Stimulated activated CD8-positive, alpha-beta memory T cell treated with anti-CD3 and anti-CD28 coated beads, Interleukin-7, amount 100 ng/mL, for 1 hour (primary cell): ENCODE measurements around the gene OLFM3.

Source experiments
- DNase-seq, 2 donors: peaks; one replicate each; pipeline ENCODE4 v3.0.0-alpha.2; 2020; ENCODE audit warnings: low read depth in 2 of 2

OLFM3 gene

DNA sequence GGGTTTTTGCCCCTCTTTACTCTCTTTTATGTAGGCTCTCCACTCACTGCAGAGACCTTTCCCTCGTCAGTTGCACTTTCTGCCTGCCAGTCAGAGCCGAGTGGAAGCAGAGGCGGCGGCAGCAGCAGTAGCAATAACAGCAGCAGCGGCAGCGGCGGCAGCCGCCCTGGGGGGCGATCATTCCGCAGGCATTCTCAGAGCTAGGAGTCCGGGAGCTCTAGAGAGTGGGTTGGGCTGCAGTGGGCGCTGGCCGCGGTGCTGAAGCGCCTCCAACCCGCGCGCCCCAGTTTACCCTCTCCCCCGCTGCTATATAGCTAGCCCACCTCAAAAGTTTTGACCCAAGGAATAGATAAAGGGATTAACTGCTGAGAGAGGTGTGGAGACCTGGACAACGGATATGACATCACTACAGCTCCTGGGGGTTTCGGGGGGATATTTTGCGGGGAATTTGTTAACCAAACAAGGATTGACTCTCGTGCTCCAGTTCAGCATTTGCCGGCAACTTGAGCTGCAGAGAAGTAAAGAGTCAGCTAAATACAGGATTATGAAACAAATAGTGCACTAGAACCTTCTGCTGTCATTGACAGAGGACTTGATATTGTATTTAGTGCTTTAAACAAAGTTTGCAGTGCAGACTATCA lies at the start of gene OLFM3:
TSS of gene OLFM3 (minus strand) at position 102 of the 641 bp plus-strand sequence.
- DNase-seq: no peak

DNA sequence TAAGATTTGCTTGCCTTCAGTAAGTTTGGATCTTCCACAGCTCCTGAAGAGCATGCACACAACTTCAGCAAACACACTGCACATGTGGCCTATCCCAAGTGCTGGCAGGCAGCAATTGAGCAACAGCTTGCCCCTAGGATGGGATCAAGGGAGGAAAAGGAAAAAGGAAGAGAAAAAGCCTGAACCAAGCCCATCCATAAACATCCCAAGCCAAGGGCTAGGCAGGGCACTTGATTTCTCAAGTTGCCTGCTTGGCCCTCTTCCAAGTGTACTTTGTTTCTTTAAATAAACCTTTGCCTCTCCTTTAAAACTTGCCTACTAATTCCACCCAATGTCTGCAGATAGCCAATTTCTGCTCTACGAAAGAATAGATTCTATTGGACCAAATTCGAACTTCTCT lies 49.0 kb upstream of the OLFM3 start:
- DNase-seq: no peak

DNA sequence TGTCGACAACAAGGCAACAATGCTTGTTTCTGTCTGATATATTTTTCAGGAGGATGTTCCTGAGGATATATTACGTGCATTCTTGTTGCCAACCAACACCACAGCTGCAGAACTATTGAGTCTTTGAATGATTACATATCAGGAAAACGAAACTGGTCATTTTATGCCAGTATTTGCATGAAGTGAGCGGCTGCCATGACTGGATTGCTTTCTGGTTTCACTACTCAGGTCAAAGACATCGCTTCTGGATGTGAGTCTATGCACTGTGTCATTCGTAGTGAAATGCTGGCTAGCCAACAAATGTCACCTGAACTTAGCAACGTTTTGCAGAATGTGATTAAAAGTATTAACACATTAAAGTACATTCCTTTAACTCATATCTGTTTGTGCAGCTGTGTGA lies 35.8 kb upstream of the OLFM3 start:
- no peak for DNase-seq

DNA sequence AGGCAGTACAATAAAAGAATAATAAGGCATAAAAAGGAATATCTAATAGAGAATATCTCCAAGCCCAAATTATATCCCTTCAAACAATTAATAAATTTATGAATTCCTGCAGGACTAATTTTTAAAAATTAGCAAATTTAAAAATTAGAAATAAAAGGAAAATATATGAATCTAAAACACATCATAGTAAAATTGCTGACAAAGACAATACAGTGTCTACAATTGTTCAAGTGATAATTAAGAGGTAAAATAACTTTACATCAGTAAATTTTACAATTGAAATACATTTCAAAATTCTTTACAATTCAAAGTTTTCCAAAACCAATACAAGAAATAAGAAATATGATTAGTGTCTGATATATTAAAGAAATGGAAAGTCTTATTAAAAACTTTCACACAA lies 22.8 kb upstream of the OLFM3 start:
- no peak for DNase-seq

DNA sequence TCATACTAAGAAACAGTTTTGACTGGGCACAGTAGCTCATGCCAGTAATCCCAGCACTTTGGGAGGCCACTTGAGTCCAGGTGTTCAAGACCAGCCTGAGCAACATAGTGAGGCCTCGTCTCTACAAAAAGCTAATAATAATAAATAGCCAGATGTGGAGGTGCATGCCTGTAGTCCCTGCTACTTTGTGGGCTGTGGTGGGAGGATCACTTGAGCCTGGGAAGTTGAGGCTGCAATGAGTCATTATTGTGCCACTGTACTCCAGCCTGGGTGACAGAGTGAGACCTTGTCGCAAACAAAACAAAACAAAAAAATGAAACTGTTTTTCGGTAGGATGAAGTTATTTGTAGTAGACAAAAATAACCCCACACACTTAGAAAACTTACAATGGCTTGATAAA lies 19.0 kb upstream of the OLFM3 start:
- DNase-seq: no peak

DNA sequence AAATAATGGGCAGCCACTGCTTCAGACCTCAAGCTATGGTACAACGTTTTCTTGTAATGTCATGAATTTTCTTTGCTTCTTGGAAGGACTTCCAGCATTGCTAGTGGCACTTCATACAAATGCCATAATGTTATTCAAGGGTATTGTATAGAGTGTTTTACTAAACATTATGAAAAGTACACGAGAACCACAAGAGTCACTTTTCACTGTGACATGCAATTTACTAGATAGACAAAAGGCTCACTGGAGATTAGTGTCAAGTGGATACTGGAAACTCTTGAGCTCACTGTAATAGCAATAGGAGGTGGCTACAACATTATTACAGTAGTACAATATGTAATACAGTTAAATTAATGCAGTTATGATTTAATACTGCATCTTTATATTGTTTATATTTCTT lies 5.3 kb upstream of the OLFM3 start:
- no peak for DNase-seq

DNA sequence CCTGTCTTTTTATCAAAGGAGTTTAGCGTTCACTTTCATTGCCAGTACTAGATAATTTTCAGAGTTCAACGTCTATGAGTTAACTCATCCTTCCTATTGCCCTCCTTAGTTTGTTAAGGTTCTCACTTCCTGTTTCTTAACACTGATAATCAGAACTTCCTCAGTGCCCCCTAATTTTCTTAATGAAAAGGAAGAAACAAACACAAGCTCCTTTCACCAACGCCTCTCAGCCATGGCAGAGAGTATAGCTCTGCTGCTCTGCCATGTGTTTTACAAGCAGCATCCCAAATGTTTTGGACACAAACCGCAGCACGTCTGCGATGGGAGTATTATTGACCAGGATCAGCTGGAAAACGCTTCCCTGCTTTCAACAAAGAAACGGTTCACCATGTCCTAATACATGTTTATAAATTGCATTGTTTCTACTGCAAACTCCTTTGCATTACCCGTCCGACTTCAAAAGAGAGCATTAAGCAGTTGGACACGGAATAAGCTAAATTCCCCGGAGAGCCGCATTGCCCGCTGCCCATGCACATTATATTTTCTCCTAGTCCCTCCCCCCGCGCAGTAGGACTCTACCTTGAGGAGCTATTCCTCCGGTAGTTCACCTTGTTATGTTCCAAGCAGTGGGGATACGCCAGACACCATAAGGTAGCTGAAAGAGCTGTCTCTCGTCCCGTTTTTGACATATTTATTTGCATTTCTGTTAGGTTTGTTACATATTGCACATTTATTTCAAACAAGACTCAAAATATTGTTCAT lies 561 bp downstream of the OLFM3 start:
- DNase-seq: no peak

DNA sequence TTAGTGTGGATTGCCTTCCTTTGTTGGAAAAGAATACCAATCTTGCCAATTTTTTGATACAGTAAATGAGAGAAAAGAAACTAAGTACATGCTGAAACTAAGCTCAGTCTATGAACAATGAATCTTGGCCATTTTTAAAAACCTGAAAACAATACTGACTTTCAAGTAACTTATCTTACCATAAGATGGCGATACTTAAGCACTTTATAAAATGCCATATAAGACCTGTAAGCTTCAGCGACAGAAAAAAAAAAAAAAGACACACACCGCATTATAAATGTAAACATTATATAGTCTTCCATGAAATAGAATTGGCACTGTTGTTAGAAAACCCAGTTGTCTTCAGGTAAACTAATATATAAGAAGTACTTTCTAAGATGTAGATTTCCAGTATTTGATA lies 3.0 kb downstream of the OLFM3 start:
- no peak for DNase-seq

DNA sequence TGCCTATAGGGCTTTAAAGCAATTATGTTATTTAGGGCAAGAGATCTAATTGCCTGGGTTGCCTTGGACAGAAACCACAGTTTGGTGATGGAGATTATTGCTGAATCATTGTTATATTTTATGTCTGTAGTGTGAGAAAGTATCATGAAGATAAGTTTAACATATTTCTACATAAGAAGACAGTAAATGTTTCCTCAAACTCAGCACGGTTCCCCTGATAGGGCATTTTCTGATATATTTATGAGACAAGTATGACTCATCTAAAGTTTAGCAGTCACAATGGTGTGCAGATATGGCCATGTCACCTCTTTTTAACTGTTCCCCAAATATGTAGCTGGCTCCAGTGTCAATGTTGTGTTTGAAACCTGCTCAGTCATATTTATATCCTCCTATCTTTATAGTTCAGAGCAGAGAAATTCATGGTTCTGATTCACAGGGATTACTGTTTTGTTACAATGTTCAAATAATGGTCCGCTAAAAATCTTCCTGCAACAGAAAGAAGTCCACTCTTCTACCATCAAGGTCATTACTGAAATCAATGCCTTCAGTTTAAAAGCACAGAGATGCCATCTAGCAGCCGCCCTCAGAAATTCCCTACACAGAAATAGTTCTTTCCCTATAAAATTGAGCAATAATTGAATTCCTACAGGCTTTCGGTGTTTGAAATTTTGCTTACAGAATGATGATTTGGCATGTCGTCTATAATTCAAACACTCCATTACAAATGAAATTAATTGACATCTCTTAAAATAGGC lies 3.7 kb downstream of the OLFM3 start:
- DNase-seq: no peak

DNA sequence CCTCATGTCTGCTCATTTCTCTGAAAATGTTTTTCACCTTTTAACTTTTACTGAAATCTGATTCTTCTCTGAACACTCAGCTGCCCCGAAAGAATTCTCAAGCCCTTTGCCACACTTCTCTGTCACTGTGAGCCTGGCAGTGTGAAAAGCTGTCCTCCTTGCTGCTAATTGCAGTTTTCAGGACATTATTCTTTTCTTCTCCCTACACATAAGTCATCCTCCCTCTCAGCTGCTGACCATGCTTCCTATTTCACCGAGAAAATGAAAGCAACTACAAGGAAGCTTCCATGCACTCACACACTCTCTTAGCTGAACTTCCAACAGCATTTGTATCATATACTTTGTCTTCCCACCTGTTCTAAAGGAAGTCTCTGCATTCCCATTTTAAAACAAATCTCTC lies 15.8 kb downstream of the OLFM3 start:
- DNase-seq: no peak

DNA sequence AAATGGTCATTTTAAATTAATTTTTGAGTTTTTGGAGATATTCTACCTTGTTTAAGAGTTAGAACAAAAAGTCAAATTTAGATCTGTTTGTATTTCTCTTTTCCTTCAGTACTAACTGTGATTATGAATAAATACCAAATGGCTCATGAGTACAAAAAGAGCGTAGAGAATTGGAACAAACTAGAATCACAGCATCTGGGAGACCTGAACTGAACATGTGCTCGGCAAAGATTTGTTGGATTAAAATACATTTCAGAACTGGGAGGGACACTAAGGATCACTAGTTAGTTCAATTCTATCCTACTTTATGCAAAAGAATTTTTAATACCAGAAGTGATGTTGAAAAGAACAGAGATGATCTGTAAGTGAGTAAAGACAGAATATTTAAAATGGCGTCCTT lies 19.5 kb downstream of the OLFM3 start:
- DNase-seq: no peak

DNA sequence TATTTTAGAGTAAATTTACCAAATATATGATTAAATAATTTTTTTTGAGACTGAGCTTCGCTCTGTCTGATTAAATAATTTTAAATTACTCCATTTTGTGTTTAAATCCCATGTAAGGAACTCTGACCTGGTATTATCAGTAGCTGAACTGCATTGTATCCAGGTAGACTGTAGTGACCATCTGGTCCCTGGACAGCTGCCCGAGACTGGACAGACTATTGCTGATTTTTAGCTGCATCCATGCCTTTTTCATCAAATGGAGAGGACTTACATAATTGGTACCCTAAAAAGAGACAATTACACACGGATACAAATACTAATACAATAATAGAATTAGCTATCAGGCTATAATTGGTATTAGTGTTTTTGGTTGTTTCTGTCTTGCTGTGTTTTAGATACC lies 20.6 kb downstream of the OLFM3 start:
- no peak for DNase-seq

DNA sequence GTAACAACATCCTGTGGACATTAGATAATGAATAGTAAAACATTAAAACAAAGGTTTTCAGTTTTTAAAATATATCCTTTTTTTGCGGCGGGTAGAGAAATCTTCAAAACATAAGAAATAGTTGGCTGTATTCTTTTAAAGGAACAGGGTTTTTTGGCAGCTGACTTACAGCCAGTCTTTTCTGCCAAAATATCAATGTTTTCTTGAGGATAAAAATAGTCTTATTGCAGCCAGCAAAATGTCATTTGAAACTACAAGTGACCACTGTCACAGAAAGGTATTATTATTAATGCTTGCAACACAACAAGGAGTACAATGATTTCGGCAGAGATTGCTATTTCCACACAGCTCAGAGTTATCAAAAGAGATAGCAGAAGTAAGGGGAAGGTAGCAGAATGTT lies 21.4 kb downstream of the OLFM3 start:
- DNase-seq: no peak

DNA sequence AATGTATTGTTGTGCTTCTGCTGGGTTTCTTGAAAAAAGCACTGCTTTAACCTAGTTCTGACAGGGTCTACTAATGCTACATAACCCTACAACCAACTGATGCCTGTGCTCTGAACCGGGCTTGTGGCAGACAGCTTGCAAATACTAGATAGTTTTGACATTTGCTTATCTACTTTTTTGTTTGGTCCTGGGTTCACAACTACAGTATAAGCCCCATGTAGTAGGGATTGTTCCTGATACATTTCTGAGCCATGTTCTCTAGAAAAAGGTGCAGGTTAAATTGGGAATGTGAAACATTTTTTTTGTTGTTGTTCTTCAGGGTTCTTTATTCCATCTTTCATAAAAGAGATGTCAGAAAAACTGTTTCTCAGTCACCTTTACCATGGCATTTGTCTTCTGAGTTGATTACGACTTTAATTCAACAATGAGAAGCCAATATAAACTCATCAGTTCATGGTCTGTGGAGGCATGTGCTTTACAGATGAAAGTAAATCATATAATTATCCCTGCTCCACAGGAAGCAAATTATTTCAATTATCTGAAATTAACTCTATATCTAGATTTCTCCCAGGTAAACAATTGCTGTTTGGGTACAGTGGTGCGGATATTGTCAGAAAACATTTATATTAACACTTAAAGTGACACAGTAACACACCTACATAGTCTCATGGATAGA lies 22.0 kb downstream of the OLFM3 start:
- DNase-seq: no peak

DNA sequence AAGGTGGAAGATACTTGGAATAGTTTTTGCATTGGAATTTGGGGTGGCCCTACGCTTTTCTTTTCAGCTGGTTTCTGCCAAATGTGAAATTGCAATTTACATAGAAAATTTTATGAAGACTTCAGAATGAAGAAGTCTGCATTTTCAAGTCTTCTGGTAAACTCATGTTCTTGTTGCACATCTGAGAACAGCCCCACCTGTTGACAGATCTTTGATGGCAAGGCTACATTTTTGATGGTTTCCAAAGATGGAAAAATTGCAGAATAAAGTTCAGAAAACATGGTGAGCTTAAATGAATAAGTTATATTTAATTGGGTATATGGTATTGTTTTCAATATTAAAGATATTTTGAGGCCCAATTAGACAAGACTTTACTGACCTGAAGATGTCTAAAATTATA lies 25.4 kb downstream of the OLFM3 start:
- DNase-seq: no peak

DNA sequence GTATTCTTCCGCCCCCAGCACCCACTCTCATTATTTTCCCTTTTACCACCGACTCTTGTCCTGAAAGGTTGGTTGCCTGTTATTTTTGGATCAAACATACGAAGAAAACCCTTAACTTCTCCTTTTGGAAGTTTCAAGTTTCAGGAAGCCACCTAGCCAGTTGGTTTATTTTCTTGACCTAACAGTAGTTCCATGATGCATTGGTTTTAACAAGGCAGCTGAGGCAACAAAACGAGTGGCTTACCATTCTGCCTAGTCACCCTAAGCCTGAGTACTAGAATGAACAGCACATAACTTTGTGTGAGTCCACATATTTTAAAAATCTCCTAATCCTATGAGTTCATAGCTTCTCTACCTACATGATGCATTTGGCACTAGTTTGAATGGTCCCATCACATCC lies 28.9 kb downstream of the OLFM3 start:
- DNase-seq: no peak

DNA sequence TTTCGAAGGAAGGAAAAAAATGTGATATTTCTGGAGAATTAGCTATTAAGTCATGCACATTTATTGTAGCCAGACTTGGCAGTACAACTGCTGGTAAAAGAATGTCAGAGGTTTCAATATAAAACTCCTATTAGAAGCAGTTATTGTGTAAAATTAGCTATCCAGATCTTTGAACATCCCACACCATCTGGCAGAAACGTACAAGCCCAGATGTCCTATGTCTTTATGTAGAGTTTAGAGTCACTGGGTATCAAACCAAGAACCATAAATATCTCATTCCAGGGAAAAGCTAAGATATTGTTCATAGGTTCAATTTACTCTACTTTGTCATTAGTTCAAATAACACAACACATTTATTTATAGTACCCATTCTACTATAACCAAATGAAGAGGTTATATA lies 31.4 kb downstream of the OLFM3 start:
- no peak for DNase-seq

DNA sequence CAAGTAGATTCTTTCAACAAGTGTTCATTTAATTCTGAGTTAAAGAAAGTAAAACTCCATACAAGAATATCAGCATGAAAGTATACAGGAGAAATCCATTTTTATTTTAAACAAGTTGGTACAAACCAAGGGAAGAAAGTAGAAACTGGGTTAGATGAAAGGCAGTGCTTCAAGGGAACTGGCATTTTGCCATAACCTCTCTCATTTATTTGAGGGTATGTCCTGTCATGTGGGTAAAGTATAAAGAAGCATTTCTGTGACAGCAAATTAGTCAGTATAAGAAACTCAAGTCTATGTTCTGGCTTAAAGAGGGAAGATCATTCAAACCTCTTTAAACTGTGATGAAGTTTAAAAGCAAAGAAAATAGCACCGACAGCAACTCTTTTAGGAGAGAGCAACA lies 32.0 kb downstream of the OLFM3 start:
- no peak for DNase-seq

DNA sequence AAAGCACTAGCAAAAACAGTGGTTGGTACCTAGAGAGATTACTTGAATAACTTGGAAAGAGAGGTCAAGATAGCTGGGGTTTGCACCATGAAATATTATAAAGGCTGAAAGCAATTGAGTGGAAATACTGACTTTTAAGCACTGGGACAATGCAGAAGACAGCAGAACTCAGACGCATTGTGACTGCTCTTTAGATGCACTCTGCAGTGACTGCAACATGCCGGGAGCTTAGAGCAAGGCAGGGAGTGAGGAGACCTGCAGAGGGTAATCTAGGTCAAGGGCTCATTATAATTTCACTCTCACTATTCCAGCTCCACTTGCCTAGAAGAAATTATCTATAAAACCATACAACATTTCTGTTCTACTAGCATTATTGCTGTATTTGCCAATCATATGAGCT lies 36.6 kb downstream of the OLFM3 start:
- no peak for DNase-seq

DNA sequence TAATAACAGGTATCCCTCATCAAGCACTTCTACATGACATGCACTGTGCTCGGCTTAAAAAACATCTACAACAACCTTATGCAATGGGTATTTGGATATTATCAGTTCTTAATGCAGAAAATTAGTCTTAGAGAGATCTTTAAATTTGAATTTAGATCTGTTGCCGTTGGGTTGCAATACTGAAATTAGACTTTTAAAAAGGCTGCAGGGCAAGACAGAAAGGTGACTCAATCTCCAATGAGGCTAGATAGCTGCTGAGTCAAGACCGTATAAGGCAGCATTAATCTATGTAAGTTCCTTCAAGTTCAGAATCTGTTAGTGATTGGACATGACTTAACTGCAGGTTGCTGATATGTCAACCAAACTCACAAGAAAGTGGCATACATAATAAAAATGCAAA lies 37.3 kb downstream of the OLFM3 start:
- no peak for DNase-seq

DNA sequence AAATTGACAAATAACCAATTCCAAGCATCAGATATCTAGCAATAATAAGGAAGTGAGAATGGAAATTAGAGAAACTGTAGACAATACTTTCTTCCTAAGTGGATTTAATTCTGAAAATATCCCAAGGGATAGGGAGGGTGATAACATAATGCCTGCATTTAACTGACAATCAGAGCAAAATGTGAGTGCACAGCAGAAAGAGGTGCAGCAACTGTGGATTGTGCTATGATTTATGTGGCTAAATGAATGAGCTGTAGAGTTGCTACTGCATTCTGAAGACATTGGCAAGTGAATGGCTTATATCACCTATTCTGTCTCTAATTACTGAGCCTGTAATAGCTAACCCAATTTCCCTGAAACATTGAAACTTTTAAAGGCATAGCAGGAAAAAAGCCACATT lies 39.0 kb downstream of the OLFM3 start:
- no peak for DNase-seq

DNA sequence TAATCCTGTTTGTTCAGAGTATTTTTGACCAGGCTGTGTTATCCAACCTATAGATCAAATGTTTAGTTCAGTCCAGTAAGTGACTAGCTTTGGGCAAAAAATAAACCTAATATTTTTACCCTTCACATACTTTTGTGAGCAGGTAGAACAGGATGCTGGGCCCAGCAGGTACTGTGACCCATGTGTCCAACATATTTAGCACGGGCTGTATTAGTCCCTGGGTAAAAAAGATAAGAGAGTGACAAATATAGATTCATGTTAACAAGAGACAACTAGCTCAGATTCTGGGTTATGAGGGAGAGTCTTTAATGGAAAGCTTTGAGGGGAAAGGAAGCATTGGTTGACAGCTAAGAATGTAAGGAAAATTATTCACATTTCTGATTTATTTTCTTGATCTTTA lies 43.1 kb downstream of the OLFM3 start:
- DNase-seq: no peak

DNA sequence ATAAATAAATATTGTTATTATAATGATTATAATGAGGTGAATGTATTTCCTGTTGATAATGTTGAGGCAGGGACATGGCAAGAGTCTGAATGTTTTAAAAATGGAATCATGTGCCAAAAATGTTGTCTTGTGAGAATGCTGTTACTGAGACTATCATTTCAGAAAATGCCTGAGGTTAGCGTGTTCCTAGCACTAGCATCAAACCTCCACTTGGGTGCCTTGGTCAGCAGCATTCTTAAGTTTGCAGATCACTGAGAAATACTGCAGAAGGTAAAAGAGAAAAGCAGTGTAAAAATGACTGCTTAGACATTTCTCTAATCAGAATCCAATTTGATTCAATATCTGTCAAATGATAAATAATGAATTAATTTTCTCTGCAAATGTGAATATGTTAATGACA lies 50.8 kb downstream of the OLFM3 start:
- DNase-seq: no peak
